HL-60 (cell line): Measurements from ENCODE around the gene HSD17B12.

Experiments
- CTCF ChIP-seq: IDR thresholded peaks from one replicate; pipeline ENCODE4 v1.5.1; 2011; ENCODE audit warnings: low read length, control low read depth, inconsistent platforms; ENCODE audit not compliant: insufficient read depth
- REST ChIP-seq: IDR thresholded peaks from 2 replicates; pipeline ENCODE4 v1.6.1; 2012; ENCODE audit warnings: low read depth; ENCODE audit not compliant: insufficient replicate concordance

GRCh38 chr11:43852057-43852636 is 171.6 kb downstream of the HSD17B12 start:
- TF ChIP-seq CTCF (peak; percentile 69), REST (no peak)
